Ishikawa (cell line): ENCODE results near the gene FAM181A.

Source experiments
- CEBPB ChIP-seq: IDR thresholded peaks from 2 replicates; pipeline ENCODE4 v1.6.1; 2012
- CREB1 ChIP-seq: IDR thresholded peaks from 2 replicates; pipeline ENCODE4 v1.6.1; 2012; ENCODE audit warnings: low read depth
- EGR1 ChIP-seq: IDR thresholded peaks from 2 replicates; pipeline ENCODE4 v1.6.1; 2012
- EP300 ChIP-seq: IDR thresholded peaks from 2 replicates; pipeline ENCODE4 v1.6.1; 2012; ENCODE audit warnings: borderline replicate concordance
- FOXM1 ChIP-seq: IDR thresholded peaks from 2 replicates; pipeline ENCODE4 v1.6.1; 2012; ENCODE audit warnings: low read depth, borderline replicate concordance
- NFIC ChIP-seq: IDR thresholded peaks from 2 replicates; pipeline ENCODE4 v1.6.1; 2012
- RAD21 ChIP-seq: IDR thresholded peaks from 2 replicates; pipeline ENCODE4 v1.6.1; 2012; ENCODE audit warnings: low read depth
- TAF1 ChIP-seq: IDR thresholded peaks from 2 replicates; pipeline ENCODE4 v1.6.1; 2012; ENCODE audit warnings: low read depth, mild to moderate bottlenecking
- TCF12 ChIP-seq: IDR thresholded peaks from 2 replicates; pipeline ENCODE4 v1.6.1; 2012; ENCODE audit warnings: low read depth
- TEAD4 ChIP-seq: IDR thresholded peaks from 2 replicates; pipeline ENCODE4 v1.6.1; 2012
- YY1 ChIP-seq: IDR thresholded peaks from 2 replicates; pipeline ENCODE4 v1.6.1; 2012; ENCODE audit warnings: low read depth
- ZBTB7A ChIP-seq: IDR thresholded peaks from 2 replicates; pipeline ENCODE4 v1.6.1; 2012; ENCODE audit warnings: low read depth
- TF ChIP-seq, protein P1 (sequence below): IDR thresholded peaks from 2 replicates; pipeline ENCODE4 v1.6.1; 2012
- TF ChIP-seq, protein P2 (sequence below): IDR thresholded peaks from 2 replicates; pipeline ENCODE4 v1.6.1; 2012
- TF ChIP-seq, protein P3 (sequence below): IDR thresholded peaks from 2 replicates; pipeline ENCODE4 v1.6.1; 2012; ENCODE audit warnings: low read depth, mild to moderate bottlenecking

The FAM181A gene

DNA sequence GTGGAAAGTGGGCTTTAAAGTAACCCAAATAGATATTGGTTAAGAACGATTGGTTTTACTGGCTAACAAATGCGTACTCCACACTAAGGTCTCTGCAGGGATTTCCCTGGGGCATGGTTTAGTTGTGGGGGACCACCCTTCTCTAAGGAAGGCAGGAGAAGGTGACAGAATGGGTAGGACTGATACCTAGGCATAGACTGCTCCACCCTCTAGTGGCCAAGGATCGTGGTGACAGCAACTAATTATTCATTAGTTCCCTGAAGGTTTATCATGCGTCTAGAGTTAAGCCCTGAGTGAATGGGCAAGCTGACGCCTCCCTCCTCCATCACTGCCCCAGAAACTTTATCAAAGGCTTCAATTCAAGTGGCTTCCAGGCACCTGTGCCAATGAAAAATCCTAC lies 9.1 kb downstream of the FAM181A start:
- TF ChIP-seq RAD21 (peak; percentile 62), NFIC (no peak), TCF12 (no peak), CEBPB (no peak), EP300 (no peak), ZBTB7A (no peak)
- TF ChIP-seq, protein P1, sequence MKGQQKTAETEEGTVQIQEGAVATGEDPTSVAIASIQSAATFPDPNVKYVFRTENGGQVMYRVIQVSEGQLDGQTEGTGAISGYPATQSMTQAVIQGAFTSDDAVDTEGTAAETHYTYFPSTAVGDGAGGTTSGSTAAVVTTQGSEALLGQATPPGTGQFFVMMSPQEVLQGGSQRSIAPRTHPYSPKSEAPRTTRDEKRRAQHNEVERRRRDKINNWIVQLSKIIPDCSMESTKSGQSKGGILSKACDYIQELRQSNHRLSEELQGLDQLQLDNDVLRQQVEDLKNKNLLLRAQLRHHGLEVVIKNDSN, result no peak
- TF ChIP-seq, protein P2, sequence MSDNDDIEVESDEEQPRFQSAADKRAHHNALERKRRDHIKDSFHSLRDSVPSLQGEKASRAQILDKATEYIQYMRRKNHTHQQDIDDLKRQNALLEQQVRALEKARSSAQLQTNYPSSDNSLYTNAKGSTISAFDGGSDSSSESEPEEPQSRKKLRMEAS, result no peak

DNA sequence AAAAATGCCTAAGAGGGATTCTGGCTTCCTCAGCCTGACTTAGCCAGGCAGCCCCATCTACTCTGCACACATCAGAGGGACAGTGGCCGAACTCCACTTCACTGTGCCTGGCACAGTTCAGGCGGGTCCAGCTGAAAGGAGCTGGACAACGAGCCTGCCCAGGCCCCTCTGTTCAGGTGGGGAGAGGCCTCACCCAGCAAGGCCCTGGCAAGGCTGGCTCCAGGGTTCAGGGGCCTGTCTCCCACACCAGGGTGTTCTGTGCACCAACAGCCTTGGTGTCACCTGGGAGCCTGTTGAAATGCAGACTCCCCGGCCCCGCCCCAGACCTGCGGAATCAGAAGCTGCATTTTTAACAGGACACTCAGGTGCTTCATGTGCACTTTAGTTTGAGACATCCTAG lies 9.8 kb downstream of the FAM181A start:
- TF ChIP-seq ZBTB7A (no peak), EGR1 (no peak), TAF1 (no peak), FOXM1 (no peak), TCF12 (no peak), TEAD4 (no peak), EP300 (no peak), CREB1 (no peak), RAD21 (no peak), YY1 (no peak), NFIC (no peak), CEBPB (no peak)
- TF ChIP-seq, protein P1, result no peak
- TF ChIP-seq, protein P2, result no peak
- TF ChIP-seq, protein P3, sequence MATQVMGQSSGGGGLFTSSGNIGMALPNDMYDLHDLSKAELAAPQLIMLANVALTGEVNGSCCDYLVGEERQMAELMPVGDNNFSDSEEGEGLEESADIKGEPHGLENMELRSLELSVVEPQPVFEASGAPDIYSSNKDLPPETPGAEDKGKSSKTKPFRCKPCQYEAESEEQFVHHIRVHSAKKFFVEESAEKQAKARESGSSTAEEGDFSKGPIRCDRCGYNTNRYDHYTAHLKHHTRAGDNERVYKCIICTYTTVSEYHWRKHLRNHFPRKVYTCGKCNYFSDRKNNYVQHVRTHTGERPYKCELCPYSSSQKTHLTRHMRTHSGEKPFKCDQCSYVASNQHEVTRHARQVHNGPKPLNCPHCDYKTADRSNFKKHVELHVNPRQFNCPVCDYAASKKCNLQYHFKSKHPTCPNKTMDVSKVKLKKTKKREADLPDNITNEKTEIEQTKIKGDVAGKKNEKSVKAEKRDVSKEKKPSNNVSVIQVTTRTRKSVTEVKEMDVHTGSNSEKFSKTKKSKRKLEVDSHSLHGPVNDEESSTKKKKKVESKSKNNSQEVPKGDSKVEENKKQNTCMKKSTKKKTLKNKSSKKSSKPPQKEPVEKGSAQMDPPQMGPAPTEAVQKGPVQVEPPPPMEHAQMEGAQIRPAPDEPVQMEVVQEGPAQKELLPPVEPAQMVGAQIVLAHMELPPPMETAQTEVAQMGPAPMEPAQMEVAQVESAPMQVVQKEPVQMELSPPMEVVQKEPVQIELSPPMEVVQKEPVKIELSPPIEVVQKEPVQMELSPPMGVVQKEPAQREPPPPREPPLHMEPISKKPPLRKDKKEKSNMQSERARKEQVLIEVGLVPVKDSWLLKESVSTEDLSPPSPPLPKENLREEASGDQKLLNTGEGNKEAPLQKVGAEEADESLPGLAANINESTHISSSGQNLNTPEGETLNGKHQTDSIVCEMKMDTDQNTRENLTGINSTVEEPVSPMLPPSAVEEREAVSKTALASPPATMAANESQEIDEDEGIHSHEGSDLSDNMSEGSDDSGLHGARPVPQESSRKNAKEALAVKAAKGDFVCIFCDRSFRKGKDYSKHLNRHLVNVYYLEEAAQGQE, result no peak

DNA sequence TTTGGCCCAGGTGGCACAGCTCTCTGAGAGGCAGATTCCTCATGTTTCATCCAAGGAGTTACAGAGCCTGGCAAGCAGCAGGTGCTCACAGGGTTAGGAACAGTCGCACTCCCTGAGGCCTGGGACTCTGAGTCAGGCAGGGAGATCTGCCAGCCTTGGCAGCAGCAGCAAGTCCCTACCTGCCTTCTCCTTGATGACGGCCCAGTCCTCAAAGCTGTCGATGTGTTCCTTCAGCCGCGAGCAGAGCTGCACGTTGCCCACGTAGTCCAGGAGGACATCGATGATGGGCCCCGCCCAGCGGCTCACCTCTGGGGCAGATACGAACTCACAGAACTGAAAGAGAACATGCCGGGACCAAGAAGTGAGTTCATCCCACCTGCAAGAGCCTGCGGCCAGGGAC lies 10.4 kb downstream of the FAM181A start:
- no peak for TF ChIP-seq CREB1
- no peak for TF ChIP-seq TCF12
- TF ChIP-seq FOXM1, result no peak
- TF ChIP-seq, protein P2, result no peak
- no peak for TF ChIP-seq TAF1
- TF ChIP-seq ZBTB7A, result no peak
- TF ChIP-seq, protein P1, result no peak

DNA sequence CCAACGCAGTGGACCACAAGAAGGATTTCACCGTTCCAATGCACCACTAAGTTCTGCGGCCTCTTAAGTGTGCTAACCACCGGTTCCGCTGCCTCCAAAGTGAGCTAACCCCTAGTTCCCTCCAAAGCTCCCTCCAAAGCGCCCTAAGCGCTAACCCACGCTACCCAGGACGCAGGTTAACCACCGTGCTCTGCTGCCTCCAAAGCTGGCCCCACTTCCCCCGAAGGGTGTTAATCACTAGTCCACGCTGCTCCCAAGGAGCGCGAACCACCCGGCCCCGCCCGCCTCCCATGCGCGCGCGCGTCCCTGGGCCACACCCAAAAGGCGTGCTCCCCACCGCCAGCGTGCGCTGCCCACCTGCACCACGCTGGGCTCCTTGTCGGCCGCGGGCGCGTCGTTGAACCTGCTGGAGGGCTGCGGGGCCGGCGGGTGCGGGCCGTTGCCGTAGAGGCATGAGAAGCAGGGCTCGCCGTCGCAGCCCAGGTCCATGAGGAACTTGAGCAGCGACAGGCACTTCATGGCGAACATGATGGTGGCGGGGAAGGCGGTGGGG lies 11.7 kb downstream of the FAM181A start:
- TF ChIP-seq FOXM1 (no peak), RAD21 (no peak), TAF1 (no peak), EP300 (no peak), NFIC (no peak), YY1 (no peak), TEAD4 (no peak), TCF12 (no peak), EGR1 (no peak), ZBTB7A (no peak), CREB1 (no peak), CEBPB (no peak)
- TF ChIP-seq, protein P3, result no peak
- TF ChIP-seq, protein P1, result no peak
- TF ChIP-seq, protein P2, result no peak
